Glutamatergic neuron (in vitro differentiated cells): ENCODE results near the gene SHLD1. TPM values are rescaled to one million over a fixed set of nuclear protein-coding genes. Genes with fewer than 3 reads are reported as not detected.

Experiments used
- DNase-seq: peaks from one replicate; pipeline ENCODE4 v3.0.0; 2022
- H3K27ac Mint-ChIP-seq: one replicate; pipeline ENCODE4 v1.8.0; 2020; ENCODE audit warnings: mild to moderate bottlenecking, mixed read lengths, inconsistent platforms; ENCODE audit not compliant: unreplicated experiment
- H3K27me3 Mint-ChIP-seq: one replicate; pipeline ENCODE4 v1.8.0; 2020; ENCODE audit warnings: mild to moderate bottlenecking, moderate library complexity, mixed read lengths, inconsistent platforms; ENCODE audit not compliant: unreplicated experiment
- H3K36me3 Mint-ChIP-seq: one replicate; pipeline ENCODE4 v1.8.0; 2020; ENCODE audit warnings: mild to moderate bottlenecking, mixed read lengths, inconsistent platforms; ENCODE audit not compliant: unreplicated experiment
- H3K4me1 Mint-ChIP-seq: one replicate; pipeline ENCODE4 v1.8.0; 2020; ENCODE audit warnings: mild to moderate bottlenecking, low read depth, mixed read lengths, inconsistent platforms; ENCODE audit not compliant: unreplicated experiment
- H3K4me3 Mint-ChIP-seq: one replicate; pipeline ENCODE4 v1.8.0; 2020; ENCODE audit warnings: mild to moderate bottlenecking, mixed read lengths, inconsistent platforms; ENCODE audit not compliant: unreplicated experiment
- H3K9me3 Mint-ChIP-seq: one replicate; pipeline ENCODE4 v1.8.0; 2020; ENCODE audit warnings: mild to moderate bottlenecking, moderate library complexity, mixed read lengths, inconsistent platforms; ENCODE audit not compliant: unreplicated experiment
- CTCF ChIP-seq: fragments of 200-600 bp; sonication (generic); IDR thresholded peaks from one replicate; pipeline ENCODE4 v1.5.0; 2021; ENCODE audit not compliant: partially characterized antibody, unreplicated experiment
- total RNA-seq: library from RNA; stranded (reverse); fragmentation: NEBNext Ultra II Directional; extraction: Animal tissue kit (Norgen Biotek cat#: 25700); gene quantifications from one replicate; pipeline ENCODE4 v1.2.1, GENCODE V29; 2021; ENCODE audit not compliant: unreplicated experiment

SHLD1 gene
- total RNA-seq, 1 donor from 2014 or later, result 4.0 TPM

- TF ChIP-seq CTCF, result no peak
- Mint-ChIP-seq H3K27me3 (no peaks in the 10 kb centered on the region), H3K27ac (no peak overlapping the region), H3K36me3 (no peaks in the 10 kb centered on the region), H3K4me1 (no peaks in the 10 kb centered on the region), H3K4me3 (no peak overlapping the region), H3K9me3 (no peaks in the 10 kb centered on the region)
- no peak for DNase-seq
These were observed 149.2 kb downstream of the SHLD1 start for GRCh38 chr20:5899444-5899843.

- no peak for TF ChIP-seq CTCF
- no peak overlapping the region for H3K4me3 Mint-ChIP-seq
- DNase-seq, result no peak
- no peaks in the 10 kb centered on the region for H3K9me3 Mint-ChIP-seq
- H3K4me1 Mint-ChIP-seq, result no peaks in the 10 kb centered on the region
- no peaks in the 10 kb centered on the region for H3K27me3 Mint-ChIP-seq
- no peak overlapping the region for H3K27ac Mint-ChIP-seq
- H3K36me3 Mint-ChIP-seq, result no peaks in the 10 kb centered on the region
These were observed 150.7 kb downstream of the SHLD1 start for GRCh38 chr20:5900908-5901307.

- TF ChIP-seq CTCF, result no peak
- peaks cover 1% of the 10 kb centered on the region for H3K9me3 Mint-ChIP-seq
- no peak overlapping the region for H3K27ac Mint-ChIP-seq
- no peak for DNase-seq
- H3K4me3 Mint-ChIP-seq, result no peak overlapping the region
- no peaks in the 10 kb centered on the region for H3K36me3 Mint-ChIP-seq
- no peaks in the 10 kb centered on the region for H3K27me3 Mint-ChIP-seq
- peaks cover 3% of the 10 kb centered on the region for H3K4me1 Mint-ChIP-seq
These were observed 158.8 kb downstream of the SHLD1 start for GRCh38 chr20:5908981-5909380.

- H3K27me3 Mint-ChIP-seq, result no peaks in the 10 kb centered on the region
- H3K4me3 Mint-ChIP-seq, result no peak overlapping the region
- no peaks in the 10 kb centered on the region for H3K36me3 Mint-ChIP-seq
- TF ChIP-seq CTCF, result no peak
- peaks cover 3% of the 10 kb centered on the region for H3K4me1 Mint-ChIP-seq
- peaks cover 1% of the 10 kb centered on the region for H3K9me3 Mint-ChIP-seq
- DNase-seq, result no peak
- H3K27ac Mint-ChIP-seq, result no peak overlapping the region
These were observed 160.0 kb downstream of the SHLD1 start for GRCh38 chr20:5910186-5910585.

- no peak for TF ChIP-seq CTCF
- H3K36me3 Mint-ChIP-seq, result no peaks in the 10 kb centered on the region
- peaks cover 1% of the 10 kb centered on the region for H3K9me3 Mint-ChIP-seq
- H3K4me1 Mint-ChIP-seq, result peaks cover 3% of the 10 kb centered on the region
- no peak for DNase-seq
- peak overlapping the region; percentile 46 for H3K4me3 Mint-ChIP-seq
- H3K27me3 Mint-ChIP-seq, result no peaks in the 10 kb centered on the region
- H3K27ac Mint-ChIP-seq, result no peak overlapping the region
These were observed 163.0 kb downstream of the SHLD1 start for GRCh38 chr20:5913166-5913565.

Other genes with a start within 250 kb of the SHLD1 start
- 31.8 TPM for gene GPCPD1, start 139.4 kb upstream of the SHLD1 start, total RNA-seq
- gene CHGB, start 161.1 kb downstream of the SHLD1 start, total RNA-seq, result 47.4 TPM
- gene TRMT6, start 200.1 kb downstream of the SHLD1 start, total RNA-seq, result 18.4 TPM
- gene MCM8, start 200.3 kb downstream of the SHLD1 start, total RNA-seq, result 10.1 TPM